Chondrocyte (in vitro differentiated cells): ENCODE measurements around the gene OGFOD1. TPM values are rescaled to one million over a fixed set of nuclear protein-coding genes. Genes with fewer than 3 reads are reported as not detected.

ENCODE experiments used
- DNase-seq: peaks from one replicate; pipeline ENCODE4 v3.0.0; 2021; ENCODE audit warnings: mixed read lengths, low spot score
- H3K27ac Mint-ChIP-seq: one replicate; pipeline ENCODE4 v1.8.0; 2021; ENCODE audit warnings: mild to moderate bottlenecking, moderate library complexity, mixed read lengths; ENCODE audit not compliant: unreplicated experiment
- H3K27me3 Mint-ChIP-seq: 2 replicates; pipeline ENCODE4 v1.8.0; 2021; ENCODE audit warnings: low read depth, mixed read lengths
- H3K36me3 Mint-ChIP-seq: 2 replicates; pipeline ENCODE4 v1.8.0; 2021; ENCODE audit warnings: low read depth, mixed read lengths
- H3K4me1 Mint-ChIP-seq: 2 replicates; pipeline ENCODE4 v1.8.0; 2021; ENCODE audit warnings: low read depth, mild to moderate bottlenecking, mixed read lengths
- H3K4me3 Mint-ChIP-seq: one replicate; pipeline ENCODE4 v1.8.0; 2021; ENCODE audit warnings: mild to moderate bottlenecking, moderate library complexity, mixed read lengths; ENCODE audit not compliant: unreplicated experiment
- H3K9me3 Mint-ChIP-seq: 2 replicates; pipeline ENCODE4 v1.8.0; 2021; ENCODE audit warnings: low read depth, mixed read lengths
- CTCF ChIP-seq: fragments of 200-600 bp; sonication (generic); IDR thresholded peaks from 2 replicates; pipeline ENCODE4 v1.5.0; 2021; ENCODE audit warnings: antibody characterized with exemption, mild to moderate bottlenecking, moderate library complexity
- total RNA-seq: library from RNA; stranded (reverse); gene quantifications from 3 replicates; pipeline ENCODE4 v1.2.1, GENCODE V29; 2021

Gene OGFOD1
- total RNA-seq, 1 donor from 2014 or later, result 62.6 TPM

GRCh38 chr16:56470232-56470631 lies 18.9 kb downstream of the OGFOD1 start:
- Mint-ChIP-seq H3K27me3 (no peaks in the 10 kb centered on the region), H3K9me3 (no peaks in the 10 kb centered on the region), H3K36me3 (peaks cover 47% of the 10 kb centered on the region), H3K27ac (peak overlapping the region; percentile 58), H3K4me3 (no peak overlapping the region), H3K4me1 (no peaks in the 10 kb centered on the region)
- no peak for DNase-seq
- TF ChIP-seq CTCF, result no peak

- H3K4me1 Mint-ChIP-seq, result no peaks in the 10 kb centered on the region
- H3K27ac Mint-ChIP-seq, result peak overlapping the region; percentile 58
- TF ChIP-seq CTCF, result no peak
Observed at GRCh38 chr16:56470666-56471065, 19.3 kb downstream of the OGFOD1 start.

GRCh38 chr16:56475201-56475600 lies 23.8 kb downstream of the OGFOD1 start:
- Mint-ChIP-seq H3K27me3 (no peaks in the 10 kb centered on the region), H3K4me1 (peaks cover 28% of the 10 kb centered on the region), H3K4me3 (no peak overlapping the region), H3K27ac (no peak overlapping the region), H3K9me3 (no peaks in the 10 kb centered on the region), H3K36me3 (peaks cover 41% of the 10 kb centered on the region)
- no peak for DNase-seq
- no peak for TF ChIP-seq CTCF

More at GRCh38 chr16:56470666-56471065, 19.3 kb downstream of the OGFOD1 start:
- Mint-ChIP-seq H3K27me3 (no peaks in the 10 kb centered on the region), H3K36me3 (peaks cover 47% of the 10 kb centered on the region), H3K9me3 (no peaks in the 10 kb centered on the region), H3K4me3 (no peak overlapping the region)
- DNase-seq, result no peak

GRCh38 chr16:56477096-56477878 lies 25.9 kb downstream of the OGFOD1 start:
- Mint-ChIP-seq H3K27ac (peak overlapping the region; percentile 83), H3K36me3 (peaks cover 32% of the 10 kb centered on the region), H3K9me3 (no peaks in the 10 kb centered on the region), H3K27me3 (no peaks in the 10 kb centered on the region), H3K4me1 (peaks cover 45% of the 10 kb centered on the region), H3K4me3 (no peak overlapping the region)
- no peak for TF ChIP-seq CTCF
- no peak for DNase-seq

GRCh38 chr16:56478281-56479049 lies 27.1 kb downstream of the OGFOD1 start:
- no peak for DNase-seq
- Mint-ChIP-seq H3K27me3 (no peaks in the 10 kb centered on the region), H3K4me1 (peaks cover 50% of the 10 kb centered on the region), H3K27ac (peak overlapping the region; percentile 45), H3K36me3 (peaks cover 29% of the 10 kb centered on the region), H3K9me3 (no peaks in the 10 kb centered on the region), H3K4me3 (no peak overlapping the region)
- no peak for TF ChIP-seq CTCF
